Renal cortex interstitium (tissue), 11 donors: ENCODE data around the gene CHRNA4. TPM values are rescaled to one million over a fixed set of nuclear protein-coding genes. Genes with fewer than 3 reads are reported as not detected.
"Not testable (repeated sequence)": the region's sequence is repeated elsewhere in the genome, so short reads cannot be mapped to it uniquely, and the experiment has no call there.

Experiments used
- DNase-seq, 11 donors: peaks; one replicate each; pipeline ENCODE4 v3.0.0-alpha.2; 2013; ENCODE audit warnings: low read depth in 9 of 11, low spot score in 4 of 11; ENCODE audit errors: extremely low read depth in 1 of 11
- polyA plus RNA-seq, 3 donors: library from polyadenylated mRNA; unstranded; fragments of 120-200 nt; gene quantifications; one replicate each; pipeline ENCODE4 v1.2.1, GENCODE V29; 2013; ENCODE audit not compliant: insufficient read length in 3 of 3

CHRNA4 gene
- polyA plus RNA-seq, 3 donors, result 9.5 to 37.9 (median 11.4) TPM

DNA sequence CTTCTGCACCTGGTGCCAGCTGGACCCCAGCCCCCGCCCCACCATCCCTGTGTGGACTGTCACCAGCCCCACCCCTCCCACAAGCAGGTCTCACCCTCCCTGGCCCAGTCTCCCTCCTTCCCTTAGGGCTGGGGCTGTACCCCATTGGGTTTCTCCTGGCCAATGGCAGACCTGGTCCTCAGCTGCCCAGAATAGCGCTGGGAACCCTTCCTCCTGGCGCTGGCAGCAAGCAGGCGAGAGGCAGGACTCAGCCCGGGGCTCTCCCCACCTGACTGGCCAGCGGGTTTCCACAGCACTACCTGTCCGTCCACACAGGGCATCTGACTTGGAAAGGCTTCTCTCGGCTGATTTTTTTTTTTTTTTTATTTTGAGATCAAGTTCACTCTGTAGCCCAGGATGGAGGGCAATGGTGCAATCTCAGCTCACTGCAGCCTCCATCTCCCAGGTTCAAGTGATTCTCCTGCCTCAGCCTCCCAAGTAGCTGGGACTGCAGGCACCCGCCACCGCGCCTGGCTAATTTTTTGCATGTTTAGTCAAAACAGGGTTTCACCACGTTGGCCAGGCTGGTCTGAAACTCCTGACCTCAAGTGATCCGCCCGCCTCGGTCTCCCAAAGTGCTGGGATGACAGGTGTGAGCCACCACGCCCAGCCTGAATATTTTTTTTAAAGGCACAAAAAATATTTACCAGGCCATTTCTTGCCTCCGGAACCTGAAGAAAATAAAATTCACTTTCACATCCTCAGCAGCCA, 21.6 kb upstream of the CHRNA4 start:
- DNase-seq, result no peak

DNA sequence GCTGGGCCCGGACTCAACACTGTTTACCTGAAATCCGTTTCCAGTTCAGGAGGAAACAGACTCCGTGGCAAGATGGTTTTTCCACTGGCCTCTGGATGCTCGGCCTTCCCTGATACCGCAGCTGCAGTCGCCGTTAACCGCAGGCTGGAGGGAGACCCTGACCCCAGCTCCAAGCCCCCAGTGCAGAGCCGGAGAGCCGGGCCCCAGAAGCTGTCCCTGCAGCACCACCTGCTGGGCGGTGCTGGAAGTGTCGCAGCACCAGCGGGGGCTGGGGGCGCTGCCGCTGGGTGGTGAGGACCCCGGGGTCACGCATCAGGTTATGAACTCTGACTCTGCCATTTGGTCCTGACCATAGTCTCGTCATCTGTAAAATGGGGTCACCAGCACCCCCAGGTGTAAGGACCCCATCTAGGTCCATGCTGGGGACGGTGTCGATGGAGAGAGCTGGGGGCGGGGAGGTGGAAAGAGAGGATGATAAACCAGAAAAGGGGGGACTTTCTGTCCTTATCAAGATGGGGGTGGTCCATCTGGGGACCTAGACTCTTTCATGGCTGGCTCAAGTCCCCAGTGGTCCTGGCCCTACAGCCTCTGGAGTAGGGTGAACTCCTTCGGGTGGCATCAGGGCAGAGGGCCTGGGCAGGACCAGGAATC, 20.8 kb upstream of the CHRNA4 start:
- DNase-seq, result no peak

DNA sequence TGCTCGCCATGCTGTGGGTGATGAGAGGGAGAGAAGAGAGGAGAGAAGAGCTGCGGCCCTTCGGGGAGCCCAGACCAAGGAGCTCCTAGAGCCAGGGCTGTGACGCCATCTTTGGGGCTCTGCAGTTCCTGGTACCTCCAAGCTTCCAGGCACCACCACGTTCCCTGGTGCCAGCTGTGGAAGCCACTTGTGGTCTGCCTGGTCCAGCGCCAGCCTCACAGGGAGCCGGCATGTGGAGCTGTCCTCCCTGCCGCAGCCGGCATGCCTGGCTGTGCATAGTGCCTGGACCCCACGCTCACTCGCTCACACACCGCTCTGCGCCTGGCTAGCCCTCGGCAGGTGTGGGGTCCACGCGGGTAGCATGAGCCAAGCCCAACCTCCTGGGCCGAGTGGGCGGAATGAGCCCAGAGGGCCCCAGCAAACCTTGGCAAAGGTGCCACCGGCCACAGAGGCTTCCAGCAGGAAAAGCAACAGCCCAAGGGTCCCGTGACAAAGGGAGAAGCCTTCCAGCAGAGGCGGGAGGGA, 19.3 kb upstream of the CHRNA4 start:
- no peak for DNase-seq

DNA sequence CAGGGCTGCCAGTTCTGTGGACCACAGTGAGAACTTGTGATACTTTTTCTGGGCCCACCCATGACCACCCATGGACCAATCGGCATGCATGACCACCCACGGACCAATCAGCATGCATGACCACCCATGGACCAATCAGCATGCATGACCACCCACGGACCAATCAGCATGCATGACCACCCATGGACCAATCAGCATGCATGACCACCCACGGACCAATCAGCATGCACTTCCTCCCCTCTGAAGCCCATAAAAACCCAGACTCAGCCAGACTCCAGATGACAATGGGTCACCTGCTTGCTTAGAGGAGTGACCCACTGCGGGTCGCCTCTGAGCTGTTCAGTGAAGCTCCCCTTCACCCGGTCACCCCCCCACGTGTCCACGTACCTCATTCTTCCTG, 18.7 kb upstream of the CHRNA4 start:
- DNase-seq, result not testable (repeated sequence)

DNA sequence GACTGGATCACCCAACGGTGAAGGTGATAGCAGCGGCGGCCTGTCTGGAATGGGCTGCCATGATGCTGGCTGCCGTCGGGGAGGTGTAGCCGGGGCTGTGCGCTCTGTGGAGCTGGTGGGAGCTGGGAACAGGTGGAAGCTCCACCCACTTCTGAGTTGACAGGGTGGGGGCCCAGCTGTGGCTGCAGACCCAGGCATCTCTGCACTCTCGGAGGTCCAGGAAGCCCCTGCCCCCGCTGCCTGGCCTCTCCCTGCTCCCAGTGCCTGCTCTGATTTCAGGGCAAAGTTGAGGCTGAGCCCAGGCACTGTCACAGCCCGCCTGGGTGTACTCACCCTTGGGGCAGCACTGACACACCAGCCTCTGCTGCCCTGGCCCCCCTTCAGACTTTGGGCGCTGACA, 18.1 kb upstream of the CHRNA4 start:
- DNase-seq, result no peak

DNA sequence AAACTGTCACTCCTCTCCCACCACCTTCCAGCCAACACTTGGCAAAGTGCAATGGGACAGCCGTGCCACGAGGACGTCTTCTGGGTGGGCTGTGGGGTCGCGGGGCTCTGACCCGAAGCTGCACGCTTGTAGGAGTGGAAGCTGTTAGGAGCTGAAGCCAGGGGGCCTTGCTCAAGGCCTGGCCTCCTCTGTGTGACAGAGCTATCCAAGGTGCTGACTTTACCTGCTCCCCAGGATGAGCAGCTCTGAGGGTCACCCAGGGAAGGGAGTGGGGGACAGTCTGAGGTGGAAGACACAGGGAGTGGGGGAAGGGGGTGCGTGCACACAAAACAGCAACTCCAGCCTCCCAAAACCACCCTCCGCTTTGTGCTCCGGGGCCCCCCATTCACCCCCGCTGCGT, 17.5 kb upstream of the CHRNA4 start:
- peak in 2 of 11 donors; percentile 49 to 52 for DNase-seq

DNA sequence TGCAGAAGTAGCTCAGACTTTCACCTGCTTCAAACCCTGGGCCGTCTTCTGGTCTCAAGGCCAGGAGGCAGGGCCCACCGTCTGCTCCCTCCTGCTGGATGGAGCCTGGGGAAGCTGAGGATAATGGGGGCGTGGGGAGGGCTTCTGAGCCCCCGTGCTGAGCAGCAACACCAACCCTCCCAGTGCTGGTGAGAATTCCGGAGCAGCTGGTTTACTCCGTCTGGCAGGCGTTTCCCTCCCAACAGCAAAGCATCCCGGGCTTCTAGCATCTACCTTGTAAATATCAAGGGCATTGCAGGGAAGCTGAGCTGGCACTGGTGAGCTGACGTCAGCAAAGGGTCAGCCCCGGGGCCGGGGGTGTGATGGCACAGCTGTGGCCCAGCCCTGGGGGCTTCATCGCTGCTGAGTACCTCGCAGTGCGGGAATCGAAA, 16.8 kb upstream of the CHRNA4 start:
- DNase-seq, result no peak

DNA sequence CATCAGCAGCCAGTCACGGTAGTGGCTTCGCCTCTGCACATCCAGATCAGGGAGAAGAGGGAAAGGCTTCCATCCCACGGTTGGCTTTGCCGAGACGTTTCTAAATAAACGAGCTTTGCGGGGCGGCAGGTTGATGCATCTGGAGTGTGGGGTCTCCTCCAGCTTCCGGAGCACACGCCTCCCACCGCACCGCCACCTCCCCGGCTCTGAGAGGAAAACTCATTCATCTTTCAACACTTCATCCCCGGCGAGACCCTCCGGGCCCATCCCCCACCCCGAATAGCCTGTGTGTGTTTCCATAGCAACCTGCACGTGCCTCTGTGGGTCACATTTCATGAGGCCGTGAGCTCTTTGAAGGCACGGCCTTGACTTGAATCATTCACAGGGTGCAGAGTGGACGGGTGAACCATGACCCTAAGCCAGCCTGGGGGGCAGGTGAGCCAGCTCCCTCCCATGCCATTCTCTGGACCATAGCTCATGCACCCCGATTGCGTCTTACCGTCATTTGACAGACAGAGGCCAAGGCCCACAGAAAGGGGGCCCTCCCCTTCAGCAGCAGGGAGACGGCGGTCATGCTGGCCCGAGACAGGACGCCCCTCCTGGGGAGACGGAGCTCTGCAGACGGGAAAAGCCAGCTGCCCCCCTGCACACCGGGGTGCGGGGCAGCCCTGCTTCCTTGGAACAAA, 16.2 kb upstream of the CHRNA4 start:
- DNase-seq, result peak in 9 of 11 donors; percentile 45 to 79 (median 62)

DNA sequence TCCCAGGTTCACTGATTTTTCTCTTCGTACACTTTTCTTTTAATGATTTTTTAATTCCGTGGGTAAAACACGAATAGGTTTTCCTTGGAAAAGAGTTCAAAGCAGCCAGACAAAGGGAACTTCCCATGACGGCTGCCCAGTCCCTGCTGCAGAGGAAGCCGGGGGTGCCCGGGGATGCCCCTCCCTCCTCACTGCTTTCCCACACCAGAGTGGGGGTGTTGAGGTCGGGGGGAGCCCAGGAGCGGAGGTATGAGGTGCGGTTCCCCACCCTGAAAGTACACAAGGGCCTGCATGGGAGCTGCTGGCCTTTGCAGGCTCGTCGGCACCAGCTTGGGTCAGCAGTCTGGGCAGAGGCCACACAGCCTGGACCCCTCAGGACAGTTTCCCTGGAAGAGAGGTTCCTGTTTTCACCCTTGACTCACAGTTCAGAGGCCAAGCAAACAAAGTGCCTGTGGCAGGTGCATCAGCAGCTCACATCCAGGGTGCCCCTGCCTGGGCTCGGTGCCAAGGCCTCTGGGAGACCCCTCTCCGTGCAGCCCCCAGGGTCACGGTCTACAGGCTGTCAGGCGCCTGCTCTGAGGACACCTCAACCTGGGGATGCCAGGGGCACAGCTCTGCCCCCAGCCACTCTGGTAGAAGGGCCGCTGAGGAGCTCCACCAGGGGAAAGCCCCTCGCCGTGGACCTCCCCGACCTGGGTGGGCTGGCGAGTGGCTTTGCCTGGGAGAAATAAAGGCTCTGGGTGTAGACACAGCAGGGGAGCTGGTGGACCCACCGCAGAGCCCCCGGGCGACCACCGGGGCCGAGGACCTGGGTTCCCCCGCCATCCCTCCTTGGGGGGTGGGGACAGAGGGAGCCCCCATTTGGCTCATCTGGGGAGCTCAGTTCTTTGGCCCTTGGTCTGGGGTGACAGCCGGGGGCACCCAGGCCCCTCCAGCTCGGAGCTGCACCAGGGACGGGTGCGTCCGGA, 15.4 kb upstream of the CHRNA4 start:
- DNase-seq, result no peak

DNA sequence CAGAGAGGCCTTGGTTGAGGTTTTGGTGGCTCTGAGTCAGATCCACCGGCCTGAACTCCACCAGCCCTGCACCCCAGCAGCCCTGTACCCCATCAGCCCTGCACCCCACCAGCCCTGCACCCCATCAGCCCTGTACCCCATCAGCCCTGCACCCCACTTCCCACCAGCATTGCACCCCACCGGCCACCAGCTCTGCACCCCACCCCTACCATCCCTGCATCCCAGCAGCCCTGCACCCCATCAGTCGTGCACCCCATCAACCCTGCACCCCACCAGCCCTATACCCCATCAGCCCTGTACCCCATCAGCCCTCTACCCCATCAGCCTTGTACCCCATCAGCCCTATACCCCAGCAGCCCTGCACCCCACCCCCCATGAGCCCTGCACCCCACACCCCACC, 14.3 kb upstream of the CHRNA4 start:
- DNase-seq, result no peak

DNA sequence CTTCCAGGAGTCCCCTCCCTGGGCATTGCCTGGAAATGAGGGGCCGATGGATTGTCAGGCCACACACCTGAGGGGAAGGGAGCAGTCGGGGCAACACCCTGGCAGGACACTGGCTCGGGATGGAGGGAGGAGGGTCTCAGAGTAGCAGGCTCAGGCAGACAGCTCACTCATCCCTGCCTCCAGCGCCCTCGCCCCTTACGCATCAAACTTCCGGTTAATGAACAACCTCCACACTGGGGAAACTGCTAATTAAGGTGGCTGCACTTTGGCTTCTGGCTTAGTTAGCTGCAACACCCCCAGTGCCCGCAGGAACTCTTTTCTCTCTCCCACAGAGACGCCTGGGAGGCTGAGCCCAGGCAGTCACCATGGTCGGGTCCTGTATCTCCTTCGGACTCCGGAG, 13.4 kb upstream of the CHRNA4 start:
- DNase-seq, result peak in 1 of 11 donors; percentile 65

DNA sequence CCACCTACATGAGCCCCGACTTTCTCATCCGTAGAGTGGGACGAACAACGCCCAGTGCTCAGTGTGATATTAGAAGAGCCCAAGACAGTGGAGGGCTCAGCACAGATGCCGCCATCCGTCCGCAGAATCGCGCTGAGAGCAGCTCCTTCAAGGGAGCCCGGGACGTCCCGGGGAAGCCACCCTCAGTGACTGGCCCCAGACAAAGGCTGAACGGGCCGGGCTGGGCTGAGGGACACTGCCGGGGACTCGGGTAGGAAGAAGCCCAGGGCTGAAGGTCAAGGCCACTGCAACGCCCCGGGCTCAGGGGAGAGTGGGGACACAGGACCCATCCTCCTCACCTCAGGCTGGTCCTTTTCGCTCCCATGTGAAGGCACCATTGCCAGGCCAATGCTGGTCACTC, 12.8 kb upstream of the CHRNA4 start:
- DNase-seq, result no peak

DNA sequence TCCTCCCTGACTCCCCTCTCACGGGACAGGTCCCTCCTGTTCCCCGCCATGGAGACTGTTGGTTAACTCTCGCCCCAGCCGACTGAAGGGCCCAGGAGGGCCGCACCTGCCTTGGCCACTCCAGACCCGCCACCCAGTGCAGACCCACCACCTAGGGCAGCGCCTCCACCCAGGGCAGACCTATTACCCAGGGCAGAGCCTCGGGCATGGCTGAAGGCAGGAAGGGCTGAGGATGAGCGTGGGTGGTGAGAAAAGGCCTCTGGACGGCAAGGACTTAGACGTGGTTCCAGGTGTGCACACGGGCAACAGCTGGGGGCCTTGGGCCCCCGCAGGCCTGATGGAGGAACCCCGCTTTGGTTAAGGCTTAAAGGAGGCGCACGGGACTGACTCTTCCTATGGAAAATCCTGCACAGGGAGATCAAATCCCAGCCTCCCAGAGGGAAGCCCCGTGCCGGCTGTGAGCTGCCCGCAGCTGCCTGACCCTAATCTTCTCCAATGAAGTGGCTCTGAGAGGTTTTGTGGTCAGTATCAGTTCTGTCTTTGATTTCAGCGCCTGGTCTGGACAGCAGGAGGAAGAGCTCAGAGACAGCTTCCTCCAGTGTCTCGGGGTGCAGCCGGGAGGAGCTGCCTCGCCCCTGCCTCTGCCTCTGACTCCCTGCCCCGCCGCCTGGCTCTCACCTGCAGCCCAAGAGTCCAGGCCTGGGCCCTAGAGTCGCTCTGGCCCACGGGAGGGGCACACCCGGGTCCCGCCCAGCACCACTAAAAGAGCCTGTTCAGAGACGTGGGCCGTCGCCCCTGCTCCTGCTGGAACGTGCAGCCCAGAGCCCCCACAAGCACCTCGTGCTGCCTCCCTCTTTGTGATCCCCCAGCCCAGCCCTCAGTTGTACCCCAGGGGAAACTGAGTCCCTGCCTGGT, 12.1 kb upstream of the CHRNA4 start:
- DNase-seq, result no peak

DNA sequence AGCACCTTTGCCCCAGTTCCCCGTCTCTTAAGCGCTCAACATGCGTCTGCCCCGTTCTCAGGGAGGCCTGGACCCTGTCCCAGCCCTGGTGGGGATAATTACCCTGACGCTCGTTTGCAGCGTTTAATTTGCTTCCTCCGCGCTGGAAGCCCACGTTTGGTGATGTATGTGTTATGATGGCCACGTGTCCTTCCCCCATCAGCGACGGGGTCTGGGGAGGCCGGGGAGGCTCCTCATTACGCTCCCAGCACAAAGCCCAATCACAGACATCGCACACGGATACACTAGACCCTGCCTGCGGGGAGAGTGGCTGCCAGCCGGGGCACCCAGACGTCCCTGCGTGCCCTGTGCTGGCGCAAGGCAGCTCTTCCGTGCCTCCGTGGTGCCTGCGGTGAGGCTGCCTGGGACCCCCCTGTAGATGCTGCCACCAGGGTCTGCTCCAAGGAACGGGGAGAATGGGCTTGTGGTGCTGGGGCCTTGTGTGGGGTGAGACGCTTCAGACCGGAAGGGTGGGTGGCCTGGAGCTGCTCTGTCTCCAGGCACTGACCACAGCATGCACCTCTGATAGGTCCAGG, 10.2 kb upstream of the CHRNA4 start:
- no peak for DNase-seq

DNA sequence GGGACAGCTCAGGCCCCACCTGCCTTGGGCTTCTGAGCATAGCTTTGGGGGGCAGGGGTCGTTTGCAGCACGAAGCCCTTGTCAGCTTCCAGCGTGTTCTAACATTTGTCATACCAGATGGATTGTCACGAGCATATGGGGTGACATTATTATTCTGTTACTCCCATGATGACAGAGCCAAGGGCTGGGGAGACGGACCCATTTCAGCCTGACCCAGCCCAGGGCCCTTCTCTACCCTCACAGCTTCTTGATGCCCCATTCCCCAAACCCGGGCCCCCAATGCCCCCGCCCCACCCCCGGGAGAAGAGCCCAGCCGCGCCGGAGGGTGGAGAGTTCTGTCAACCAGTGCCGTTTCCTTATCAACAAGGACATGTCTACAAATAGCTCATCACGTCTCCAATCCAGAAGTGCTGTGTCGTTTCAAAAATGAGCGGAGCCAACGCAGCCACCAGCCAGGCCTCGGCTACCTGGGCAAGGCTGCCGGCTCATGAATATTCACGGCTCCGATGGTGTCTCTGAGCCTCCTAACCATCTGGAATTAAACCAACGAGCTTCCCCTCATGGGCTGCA, 9.6 kb upstream of the CHRNA4 start:
- DNase-seq, result no peak

DNA sequence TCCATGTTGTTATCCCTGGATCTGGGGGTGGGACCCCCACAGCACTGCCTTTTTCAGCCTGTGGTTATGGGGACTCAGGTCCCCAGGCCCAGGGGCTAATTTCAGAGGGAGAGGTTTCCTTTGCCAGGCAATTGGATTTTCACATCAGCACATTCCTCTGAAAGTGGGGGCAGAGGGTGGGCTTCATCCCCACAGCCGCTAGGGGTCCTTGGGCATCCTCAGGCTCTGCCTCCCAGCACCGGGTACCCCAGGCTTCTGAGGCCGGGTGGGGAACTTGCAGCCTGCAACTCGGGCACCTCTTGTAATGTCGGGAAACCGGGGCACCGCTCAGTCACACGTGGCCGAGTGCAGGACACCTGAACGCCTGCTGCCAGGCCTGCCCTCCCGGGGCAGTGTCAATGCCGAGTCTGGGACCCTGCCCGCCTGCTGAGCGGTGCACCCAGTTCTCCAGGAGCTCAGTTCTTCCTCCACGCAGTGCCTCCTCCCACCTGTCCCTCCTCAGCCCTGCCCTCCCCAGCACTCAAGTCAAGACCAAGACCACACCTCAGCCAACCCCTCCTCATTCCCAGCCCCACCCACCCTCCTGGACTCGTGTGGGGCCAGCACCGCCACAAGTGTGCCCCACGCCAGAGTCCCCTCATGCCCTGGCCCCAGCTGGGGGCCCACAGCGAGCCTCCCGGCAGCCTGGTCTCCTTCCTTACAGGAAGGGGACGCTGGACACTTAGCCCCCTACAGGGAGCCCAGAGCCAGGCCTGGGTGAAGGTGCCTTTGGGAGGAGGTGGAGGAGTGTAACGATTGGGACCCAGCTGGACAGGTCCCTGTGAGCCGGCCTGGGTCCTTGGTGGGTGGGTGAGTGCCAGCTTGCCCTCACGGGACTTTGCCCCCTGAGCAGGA, 8.8 kb upstream of the CHRNA4 start:
- DNase-seq, result no peak
